ENCODE measurements around the gene WDR77. TPM values are rescaled to one million over a fixed set of nuclear protein-coding genes. Genes with fewer than 3 reads are reported as not detected.
A peak's percentile ranks its signal among the peaks of the same experiment; 100 is the strongest.

WDR77 gene
- total and polyA plus RNA-seq, 2 of the 13 experiments (the other 11 are each of a cell fraction or from before 2014, with no cell fraction given): 90.6 to 108 TPM

- 0 out of 2 replicates have a peak, but pooled peaks have one; percentile 51 for TF ChIP-seq DNMT3B (CRISPR knock-in tag; conservative IDR thresholded peaks at IDR 0.05)
- TF ChIP-seq TP53 (CRISPR knock-in tag; conservative IDR thresholded peaks at IDR 0.05): no peak
- TF ChIP-seq ZNF121 (CRISPR knock-in tag; IDR thresholded peaks at IDR 0.05): no peak
- peak; percentile 39; the same call in 1 of the 2 replicates for TF ChIP-seq RERE (CRISPR knock-in tag; IDR thresholded peaks at IDR 0.05; ENCODE audit: low read depth)
- TF ChIP-seq, protein P1, sequence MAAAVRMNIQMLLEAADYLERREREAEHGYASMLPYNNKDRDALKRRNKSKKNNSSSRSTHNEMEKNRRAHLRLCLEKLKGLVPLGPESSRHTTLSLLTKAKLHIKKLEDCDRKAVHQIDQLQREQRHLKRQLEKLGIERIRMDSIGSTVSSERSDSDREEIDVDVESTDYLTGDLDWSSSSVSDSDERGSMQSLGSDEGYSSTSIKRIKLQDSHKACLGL (CRISPR knock-in tag; IDR thresholded peaks at IDR 0.05): peak; percentile 74; the same call in 1 of the 2 replicates
- TF ChIP-seq PBX3 (CRISPR knock-in tag; IDR thresholded peaks at IDR 0.05; ENCODE audit: borderline replicate concordance): no peak
- TF ChIP-seq MYC (CRISPR knock-in tag; IDR thresholded peaks at IDR 0.05; ENCODE audit: borderline replicate concordance): peak; percentile 90
- TF ChIP-seq, protein P2, sequence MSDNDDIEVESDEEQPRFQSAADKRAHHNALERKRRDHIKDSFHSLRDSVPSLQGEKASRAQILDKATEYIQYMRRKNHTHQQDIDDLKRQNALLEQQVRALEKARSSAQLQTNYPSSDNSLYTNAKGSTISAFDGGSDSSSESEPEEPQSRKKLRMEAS (IDR thresholded peaks at IDR 0.05): peak; percentile 93
- TF ChIP-seq MXD3 (CRISPR knock-in tag; IDR thresholded peaks at IDR 0.05): peak; percentile 85
- TF ChIP-seq MXI1 (IDR thresholded peaks at IDR 0.05; ENCODE audit: borderline replicate concordance, low read depth, low read length): peak; percentile 95
- TF ChIP-seq ARNTL (CRISPR knock-in tag; IDR thresholded peaks at IDR 0.05): no peak
- TF ChIP-seq THAP8 (CRISPR knock-in tag; IDR thresholded peaks at IDR 0.05; ENCODE audit: borderline replicate concordance): no peak
- peak; percentile 79 for TF ChIP-seq NFYC (CRISPR knock-in tag; IDR thresholded peaks at IDR 0.05)
- no peak for TF ChIP-seq ZNF317 (CRISPR knock-in tag; IDR thresholded peaks at IDR 0.05)
- TF ChIP-seq TSC22D2 (CRISPR knock-in tag; IDR thresholded peaks at IDR 0.05; ENCODE audit: borderline replicate concordance): peak; percentile 38; the same call in 1 of the 2 replicates
- TF ChIP-seq IRF2 (CRISPR knock-in tag; IDR thresholded peaks at IDR 0.05): peak; percentile 55; the same call in 1 of the 2 replicates
- TF ChIP-seq HCFC1 (IDR thresholded peaks at IDR 0.05; ENCODE audit: low read depth, low read length): peak; percentile 28; the same call in 1 of the 2 replicates
- no peak for TF ChIP-seq IKZF1 (IDR thresholded peaks at IDR 0.05)
- TF ChIP-seq, protein P3, sequence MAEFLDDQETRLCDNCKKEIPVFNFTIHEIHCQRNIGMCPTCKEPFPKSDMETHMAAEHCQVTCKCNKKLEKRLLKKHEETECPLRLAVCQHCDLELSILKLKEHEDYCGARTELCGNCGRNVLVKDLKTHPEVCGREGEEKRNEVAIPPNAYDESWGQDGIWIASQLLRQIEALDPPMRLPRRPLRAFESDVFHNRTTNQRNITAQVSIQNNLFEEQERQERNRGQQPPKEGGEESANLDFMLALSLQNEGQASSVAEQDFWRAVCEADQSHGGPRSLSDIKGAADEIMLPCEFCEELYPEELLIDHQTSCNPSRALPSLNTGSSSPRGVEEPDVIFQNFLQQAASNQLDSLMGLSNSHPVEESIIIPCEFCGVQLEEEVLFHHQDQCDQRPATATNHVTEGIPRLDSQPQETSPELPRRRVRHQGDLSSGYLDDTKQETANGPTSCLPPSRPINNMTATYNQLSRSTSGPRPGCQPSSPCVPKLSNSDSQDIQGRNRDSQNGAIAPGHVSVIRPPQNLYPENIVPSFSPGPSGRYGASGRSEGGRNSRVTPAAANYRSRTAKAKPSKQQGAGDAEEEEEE (CRISPR knock-in tag; IDR thresholded peaks at IDR 0.05; ENCODE audit: borderline replicate concordance): peak; percentile 27; the same call in 1 of the 2 replicates
Measured at GRCh38 chr1:111448918-111449702, at the start of gene WDR77, which contains the start of gene ATP5PB (continued).

All from HepG2 (cell line).